IMR-90 (cell line): ENCODE data around the gene NUDCD2. TPM values are rescaled to one million over a fixed set of nuclear protein-coding genes. Genes with fewer than 3 reads are reported as not detected.

Experiments used
- ATAC-seq: fragments of 200-7000 bp; cut with Tn5 transposase; 2 replicates; pipeline ENCODE4 v1.9.1; 2020; ENCODE audit warnings: low read depth, mild to moderate bottlenecking, moderate library complexity
- BruUV-seq: library from RNA; stranded (reverse); fragments of 400-500 nt; replicated peaks from 2 replicates; lab custom pipeline; 2021; lab: Mats Ljungman, UMichigan
- CTCF ChIA-PET: fragments of 300-600 bp; formaldehyde crosslinking; extraction: SDS; loops from one replicate; lab custom pipeline; 2021; ENCODE audit warnings: antibody characterized with exemption; lab: Yijun Ruan, JAX
- POLR2A ChIA-PET: fragments of 300-600 bp; sonication (Branson Sonifier 250); formaldehyde crosslinking; loops from one replicate; lab custom pipeline; 2022; ENCODE audit warnings: antibody characterized with exemption; ENCODE audit not compliant: unreplicated experiment; lab: Charles Lee
- DNase-seq: peaks from one replicate; pipeline ENCODE4 v3.0.0; 2013
- H2AFZ ChIP-seq: replicated peaks from 2 replicates; pipeline ENCODE3; 2013; ENCODE audit warnings: low read length, mild to moderate bottlenecking; ENCODE audit not compliant: poor library complexity
- H2AK5ac ChIP-seq: 2 replicates; pipeline ENCODE4 v1.6.1; 2013; ENCODE audit warnings: low read depth, low read length, inconsistent platforms
- H2AK9ac ChIP-seq: replicated peaks from 2 replicates; pipeline ENCODE3; 2013; ENCODE audit warnings: mild to moderate bottlenecking, low read depth, low read length, moderate library complexity; ENCODE audit not compliant: poor library complexity
- H2BK120ac ChIP-seq: 2 replicates; pipeline ENCODE4 v1.6.1; 2013; ENCODE audit warnings: low read depth, low read length, inconsistent platforms
- H2BK15ac ChIP-seq: 3 replicates; pipeline ENCODE4 v1.6.1; 2013; ENCODE audit warnings: low read depth, low read length, inconsistent platforms
- H2BK20ac ChIP-seq: 2 replicates; pipeline ENCODE4 v1.6.1; 2013; ENCODE audit warnings: low read depth, mild to moderate bottlenecking, inconsistent platforms, low read length, moderate library complexity
- H2BK5ac ChIP-seq: 2 replicates; pipeline ENCODE4 v1.6.1; 2013; ENCODE audit warnings: mild to moderate bottlenecking, low read depth, low read length, inconsistent platforms; ENCODE audit not compliant: poor library complexity, severe bottlenecking
- H3K14ac ChIP-seq: replicated peaks from 2 replicates; pipeline ENCODE4 v1.6.1; 2013; ENCODE audit warnings: low read depth, low read length, inconsistent platforms
- H3K18ac ChIP-seq: 2 replicates; pipeline ENCODE4 v1.6.1; 2013; ENCODE audit warnings: low read depth, low read length, control low read depth
- H3K23ac ChIP-seq: 2 replicates; pipeline ENCODE4 v1.6.1; 2013; ENCODE audit warnings: low read depth, low read length, inconsistent platforms
- H3K27ac ChIP-seq: 2 replicates; pipeline ENCODE4 v1.5.1; 2013; ENCODE audit warnings: mild to moderate bottlenecking, control low read depth, low read length; ENCODE audit not compliant: insufficient read depth
- H3K27me3 ChIP-seq: 2 replicates; pipeline ENCODE4 v1.6.1; 2013; ENCODE audit warnings: low read length; ENCODE audit not compliant: control insufficient read depth, insufficient read depth
- H3K36me3 ChIP-seq: 2 replicates; pipeline ENCODE4 v1.6.1; 2013; ENCODE audit warnings: low read length, mixed read lengths; ENCODE audit not compliant: control insufficient read depth, insufficient read depth
- H3K4ac ChIP-seq: 2 replicates; pipeline ENCODE4 v1.6.1; 2013; ENCODE audit warnings: low read depth, low read length, inconsistent platforms
- H3K4me1 ChIP-seq: 2 replicates; pipeline ENCODE4 v1.6.1; 2013; ENCODE audit warnings: low read length, mixed read lengths; ENCODE audit not compliant: control insufficient read depth, insufficient read depth
- H3K4me2 ChIP-seq: 2 replicates; pipeline ENCODE4 v1.6.1; 2013; ENCODE audit warnings: low read depth, mild to moderate bottlenecking, control low read depth, low read length, moderate library complexity
- H3K4me3 ChIP-seq: 2 replicates; pipeline ENCODE4 v1.5.1; 2013; ENCODE audit warnings: low read depth, mild to moderate bottlenecking, control low read depth, low read length, moderate library complexity; ENCODE audit not compliant: insufficient read depth
- H3K56ac ChIP-seq: 2 replicates; pipeline ENCODE4 v1.6.1; 2013; ENCODE audit warnings: low read length, inconsistent platforms; ENCODE audit not compliant: insufficient read depth; ENCODE audit errors: extremely low read depth
- H3K79me1 ChIP-seq, 2 experiments: 2 replicates each; pipeline ENCODE4 v1.6.1; 2013; ENCODE audit warnings: low read length in 2 of 2, inconsistent platforms in 1 of 2, low read depth in 1 of 2
- H3K9ac ChIP-seq: 2 replicates; pipeline ENCODE4 v1.6.1; 2013; ENCODE audit warnings: low read depth, low read length, control low read depth
- H3K9me1 ChIP-seq: 2 replicates; pipeline ENCODE4 v1.6.1; 2013; ENCODE audit warnings: low read length, inconsistent platforms; ENCODE audit not compliant: insufficient read depth
- H3K9me3 ChIP-seq: 2 replicates; pipeline ENCODE4 v1.6.1; 2013; ENCODE audit warnings: low read length; ENCODE audit not compliant: control insufficient read depth, insufficient read depth
- H4K20me1 ChIP-seq: 2 replicates; pipeline ENCODE4 v1.6.1; 2013; ENCODE audit warnings: low read length, inconsistent platforms; ENCODE audit not compliant: insufficient read depth
- H4K5ac ChIP-seq: 2 replicates; pipeline ENCODE4 v1.6.1; 2013; ENCODE audit warnings: mild to moderate bottlenecking, low read depth, low read length, control low read depth
- H4K8ac ChIP-seq, 2 experiments: 2 replicates each; pipeline ENCODE4 v1.6.1; 2013; ENCODE audit warnings: low read depth in 2 of 2, low read length in 2 of 2, control low read depth in 1 of 2, inconsistent platforms in 1 of 2
- H4K91ac ChIP-seq: 2 replicates; pipeline ENCODE4 v1.6.1; 2013; ENCODE audit warnings: low read depth, low read length, inconsistent platforms; ENCODE audit not compliant: insufficient read depth
- BHLHE40 ChIP-seq: fragments of 150-350 bp; IDR thresholded peaks from 2 replicates; pipeline ENCODE4 v1.6.1; 2016; ENCODE audit warnings: mild to moderate bottlenecking, low read depth, low read length
- CEBPB ChIP-seq: IDR thresholded peaks from 2 replicates; pipeline ENCODE4 v1.6.1; 2012; ENCODE audit warnings: low read depth, low read length, improper control_type of control experiment
- CHD1 ChIP-seq: IDR thresholded peaks from 2 replicates; pipeline ENCODE4 v1.6.1; 2012; ENCODE audit warnings: low read depth, low read length, improper control_type of control experiment
- FOS ChIP-seq: fragments of 150-350 bp; IDR thresholded peaks from 2 replicates; pipeline ENCODE4 v1.6.1; 2016; ENCODE audit warnings: low read depth, low read length
- MXI1 ChIP-seq: IDR thresholded peaks from 2 replicates; pipeline ENCODE4 v1.6.1; 2012; ENCODE audit warnings: low read depth, mild to moderate bottlenecking, low read length, moderate library complexity, borderline replicate concordance
- NFE2L2 ChIP-seq: fragments of 150-350 bp; IDR thresholded peaks from 2 replicates; pipeline ENCODE4 v1.6.1; 2016; ENCODE audit warnings: low read depth, mild to moderate bottlenecking, low read length
- POLR2A ChIP-seq: IDR thresholded peaks from 2 replicates; pipeline ENCODE4 v1.6.1; 2012; ENCODE audit warnings: mild to moderate bottlenecking, low read depth, low read length
- RAD21 ChIP-seq: IDR thresholded peaks from 2 replicates; pipeline ENCODE4 v1.6.1; 2012; ENCODE audit warnings: low read length, improper control_type of control experiment
- RCOR1 ChIP-seq: IDR thresholded peaks from 2 replicates; pipeline ENCODE4 v1.6.1; 2012; ENCODE audit warnings: mild to moderate bottlenecking, low read length, improper control_type of control experiment; ENCODE audit not compliant: insufficient replicate concordance
- SMC3 ChIP-seq: fragments of 150-350 bp; IDR thresholded peaks from 2 replicates; pipeline ENCODE4 v1.6.1; 2016; ENCODE audit warnings: low read depth, mild to moderate bottlenecking, antibody characterized with exemption, low read length, moderate library complexity
- dilution Hi-C: fragments of 300-500 bp; cut with HindIII; formaldehyde crosslinking; loops from one replicate; pipeline ENCODE4 v1.14.3; 2018; ENCODE audit warnings: low sequenced_read_pairs; ENCODE audit not compliant: unreplicated experiment
- in situ Hi-C: fragments of 300-500 bp; cut with MboI; formaldehyde crosslinking; loops from 3 replicates; pipeline ENCODE4 v1.14.3; 2019; ENCODE audit warnings: low sequenced_read_pairs, inconsistent platforms, mixed read lengths
- intact Hi-C: fragments of 100-400 bp; cut with micrococcal nuclease; formaldehyde crosslinking; loops from 2 replicates; pipeline ENCODE4 v1.10.0; 2022
- polyA plus RNA-seq, 3 experiments: library from polyadenylated mRNA; depleted of rRNA; stranded (reverse); fragments of >200 nt; gene quantifications; 2 replicates each; pipeline ENCODE4 v1.2.3, GENCODE V29; 2012; ENCODE audit warnings: low replicate concordance in 1 of 3
- total RNA-seq: library from RNA; depleted of rRNA; stranded (reverse); fragments of >200 nt; gene quantifications from 2 replicates; pipeline ENCODE4 v1.2.3, GENCODE V29; 2012
- TF ChIP-seq, protein P1 (sequence below): fragments of 150-350 bp; IDR thresholded peaks from 2 replicates; pipeline ENCODE4 v1.6.1; 2016; ENCODE audit warnings: low read depth, mild to moderate bottlenecking, low read length, moderate library complexity, borderline replicate concordance
- TF ChIP-seq, protein P2 (sequence below): fragments of 150-350 bp; IDR thresholded peaks from 2 replicates; pipeline ENCODE4 v1.6.1; 2017; ENCODE audit warnings: mild to moderate bottlenecking, antibody characterized with exemption, low read length, low read depth
- TF ChIP-seq, protein P3 (sequence below): conservative IDR thresholded peaks from 2 replicates; pipeline ENCODE4 v1.5.1; 2012; ENCODE audit warnings: mild to moderate bottlenecking, low read depth, low read length, improper control_type of control experiment

NUDCD2 gene
- total and polyA plus RNA-seq, 2 of the 4 experiments (the other 2 are of a cell fraction): 3.0 to 3.5 TPM

DNA sequence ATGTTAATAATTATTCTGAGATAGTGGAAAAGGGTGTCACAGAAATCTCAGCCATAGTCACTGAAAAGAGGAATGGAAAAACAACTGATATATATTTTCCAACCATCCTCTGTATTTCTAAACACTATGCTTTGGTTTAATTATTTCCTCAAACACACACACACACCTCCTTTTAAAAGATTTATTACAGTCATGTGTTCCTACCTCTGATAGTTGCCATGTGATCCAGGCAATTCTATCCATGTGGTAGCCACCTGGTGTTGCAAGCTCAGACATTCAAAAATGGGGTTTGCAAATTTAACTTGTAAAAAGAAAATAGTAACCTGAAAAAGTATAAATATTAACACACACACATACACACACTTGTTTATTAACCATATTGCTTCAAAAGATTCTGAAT lies 62.5 kb downstream of the NUDCD2 start:
- ATAC-seq: no peak
- POLR2A ChIA-PET: no interaction called here

More for the DNA sequence above, 62.5 kb downstream of the NUDCD2 start:
- Histone ChIP-seq H2AFZ (no peak overlapping the region), H3K27me3 (no peaks in the 10 kb centered on the region), H3K27ac (no peak overlapping the region), H4K20me1 (no peaks in the 10 kb centered on the region), H2BK20ac (no peak overlapping the region), H4K8ac (no peak overlapping the region), H3K9me3 (no peaks in the 10 kb centered on the region), H3K4me1 (no peaks in the 10 kb centered on the region), H2BK120ac (no peak overlapping the region), H2AK5ac (no peak overlapping the region), H2BK15ac (no peak overlapping the region), H4K91ac (no peak overlapping the region), H3K9me1 (no peaks in the 10 kb centered on the region), H3K56ac (no peak overlapping the region), H3K4me2 (no peak overlapping the region), H2AK9ac (no peak overlapping the region), H3K79me1 (no peaks in the 10 kb centered on the region), H3K4me3 (no peak overlapping the region), H3K23ac (no peak overlapping the region), H3K9ac (no peak overlapping the region), H3K18ac (no peak overlapping the region), H4K5ac (no peak overlapping the region), H2BK5ac (no peak overlapping the region), H3K14ac (no peak overlapping the region), H3K4ac (no peak overlapping the region), H3K36me3 (no peaks in the 10 kb centered on the region)
- in situ Hi-C loops (no loop called here), dilution Hi-C loops (no loop called here), intact Hi-C loops (no loop called here)
- no peak for DNase-seq
- CTCF ChIA-PET: no interaction called here
- no TSS peak for BruUV-seq
- TF ChIP-seq RCOR1 (no peak), FOS (no peak), CHD1 (no peak), BHLHE40 (no peak), CEBPB (no peak), RAD21 (no peak), SMC3 (no peak), MXI1 (no peak), NFE2L2 (no peak), POLR2A (no peak)
- TF ChIP-seq, protein P1, sequence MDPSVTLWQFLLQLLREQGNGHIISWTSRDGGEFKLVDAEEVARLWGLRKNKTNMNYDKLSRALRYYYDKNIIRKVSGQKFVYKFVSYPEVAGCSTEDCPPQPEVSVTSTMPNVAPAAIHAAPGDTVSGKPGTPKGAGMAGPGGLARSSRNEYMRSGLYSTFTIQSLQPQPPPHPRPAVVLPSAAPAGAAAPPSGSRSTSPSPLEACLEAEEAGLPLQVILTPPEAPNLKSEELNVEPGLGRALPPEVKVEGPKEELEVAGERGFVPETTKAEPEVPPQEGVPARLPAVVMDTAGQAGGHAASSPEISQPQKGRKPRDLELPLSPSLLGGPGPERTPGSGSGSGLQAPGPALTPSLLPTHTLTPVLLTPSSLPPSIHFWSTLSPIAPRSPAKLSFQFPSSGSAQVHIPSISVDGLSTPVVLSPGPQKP: no peak
- TF ChIP-seq, protein P2, sequence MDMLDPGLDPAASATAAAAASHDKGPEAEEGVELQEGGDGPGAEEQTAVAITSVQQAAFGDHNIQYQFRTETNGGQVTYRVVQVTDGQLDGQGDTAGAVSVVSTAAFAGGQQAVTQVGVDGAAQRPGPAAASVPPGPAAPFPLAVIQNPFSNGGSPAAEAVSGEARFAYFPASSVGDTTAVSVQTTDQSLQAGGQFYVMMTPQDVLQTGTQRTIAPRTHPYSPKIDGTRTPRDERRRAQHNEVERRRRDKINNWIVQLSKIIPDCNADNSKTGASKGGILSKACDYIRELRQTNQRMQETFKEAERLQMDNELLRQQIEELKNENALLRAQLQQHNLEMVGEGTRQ: no peak
- TF ChIP-seq, protein P3, sequence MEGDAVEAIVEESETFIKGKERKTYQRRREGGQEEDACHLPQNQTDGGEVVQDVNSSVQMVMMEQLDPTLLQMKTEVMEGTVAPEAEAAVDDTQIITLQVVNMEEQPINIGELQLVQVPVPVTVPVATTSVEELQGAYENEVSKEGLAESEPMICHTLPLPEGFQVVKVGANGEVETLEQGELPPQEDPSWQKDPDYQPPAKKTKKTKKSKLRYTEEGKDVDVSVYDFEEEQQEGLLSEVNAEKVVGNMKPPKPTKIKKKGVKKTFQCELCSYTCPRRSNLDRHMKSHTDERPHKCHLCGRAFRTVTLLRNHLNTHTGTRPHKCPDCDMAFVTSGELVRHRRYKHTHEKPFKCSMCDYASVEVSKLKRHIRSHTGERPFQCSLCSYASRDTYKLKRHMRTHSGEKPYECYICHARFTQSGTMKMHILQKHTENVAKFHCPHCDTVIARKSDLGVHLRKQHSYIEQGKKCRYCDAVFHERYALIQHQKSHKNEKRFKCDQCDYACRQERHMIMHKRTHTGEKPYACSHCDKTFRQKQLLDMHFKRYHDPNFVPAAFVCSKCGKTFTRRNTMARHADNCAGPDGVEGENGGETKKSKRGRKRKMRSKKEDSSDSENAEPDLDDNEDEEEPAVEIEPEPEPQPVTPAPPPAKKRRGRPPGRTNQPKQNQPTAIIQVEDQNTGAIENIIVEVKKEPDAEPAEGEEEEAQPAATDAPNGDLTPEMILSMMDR: no peak
